Adipocyte (in vitro differentiated cells): Measurements from ENCODE around the gene NCK1.
A peak's percentile ranks its signal among the peaks of the same experiment; 100 is the strongest.

Experiments used
- DNase-seq: peaks from one replicate; pipeline ENCODE4 v3.0.0-alpha.2; 2015; ENCODE audit warnings: low read depth
- H3K27me3 ChIP-seq: replicated peaks from 2 replicates; pipeline ENCODE4 v1.7.0; 2013; ENCODE audit warnings: mild to moderate bottlenecking, low read length, moderate library complexity; ENCODE audit not compliant: control insufficient read depth, insufficient read depth
- H3K36me3 ChIP-seq: 2 replicates; pipeline ENCODE4 v1.7.0; 2013; ENCODE audit warnings: low read length, mild to moderate bottlenecking, moderate library complexity; ENCODE audit not compliant: control insufficient read depth, insufficient read depth, severe bottlenecking
- H3K4me1 ChIP-seq: 2 replicates; pipeline ENCODE4 v1.7.0; 2013; ENCODE audit warnings: mild to moderate bottlenecking, low read length, moderate library complexity; ENCODE audit not compliant: control insufficient read depth, insufficient read depth
- H3K4me3 ChIP-seq: 2 replicates; pipeline ENCODE4 v1.7.0; 2013; ENCODE audit warnings: mild to moderate bottlenecking, low read length, moderate library complexity
- H3K9ac ChIP-seq: 2 replicates; pipeline ENCODE4 v1.7.0; 2013; ENCODE audit warnings: mild to moderate bottlenecking, low read length, moderate library complexity
- H3K9me3 ChIP-seq: 2 replicates; pipeline ENCODE4 v1.7.0; 2013; ENCODE audit warnings: mild to moderate bottlenecking, low read length, moderate library complexity; ENCODE audit not compliant: control insufficient read depth

The NCK1 gene

GRCh38 chr3:136910697-136911096 is 48.7 kb downstream of the NCK1 start:
- DNase-seq = no peak
- peaks cover 3% of the 10 kb centered on the region for H3K36me3 ChIP-seq
- no peaks in the 10 kb centered on the region for H3K27me3 ChIP-seq
- no peak overlapping the region for H3K9ac ChIP-seq
- peaks cover 9% of the 10 kb centered on the region for H3K9me3 ChIP-seq
- H3K4me1 ChIP-seq = no peaks in the 10 kb centered on the region
- no peak overlapping the region for H3K4me3 ChIP-seq

GRCh38 chr3:136913168-136913567 is 51.2 kb downstream of the NCK1 start:
- Histone ChIP-seq H3K9ac (no peak overlapping the region), H3K4me1 (no peaks in the 10 kb centered on the region), H3K4me3 (no peak overlapping the region), H3K9me3 (peaks cover 9% of the 10 kb centered on the region), H3K27me3 (no peaks in the 10 kb centered on the region), H3K36me3 (peaks cover 3% of the 10 kb centered on the region)
- no peak for DNase-seq

GRCh38 chr3:136914739-136915138 is 52.7 kb downstream of the NCK1 start:
- H3K4me3 ChIP-seq = no peak overlapping the region
- no peak overlapping the region for H3K9ac ChIP-seq
- H3K27me3 ChIP-seq = no peaks in the 10 kb centered on the region
- peaks cover 11% of the 10 kb centered on the region for H3K36me3 ChIP-seq
- no peak for DNase-seq
- peaks cover 9% of the 10 kb centered on the region for H3K9me3 ChIP-seq
- no peaks in the 10 kb centered on the region for H3K4me1 ChIP-seq

GRCh38 chr3:136916223-136916622 is 54.2 kb downstream of the NCK1 start:
- H3K9me3 ChIP-seq = peaks cover 9% of the 10 kb centered on the region
- DNase-seq = no peak

GRCh38 chr3:136919799-136920580 is 58.0 kb downstream of the NCK1 start:
- Histone ChIP-seq H3K4me3 (no peak overlapping the region), H3K36me3 (peaks cover 8% of the 10 kb centered on the region), H3K27me3 (no peaks in the 10 kb centered on the region), H3K9ac (no peak overlapping the region), H3K4me1 (peaks cover 7% of the 10 kb centered on the region), H3K9me3 (no peaks in the 10 kb centered on the region)
- DNase-seq = no peak

More at GRCh38 chr3:136916223-136916622, 54.2 kb downstream of the NCK1 start:
- no peak overlapping the region for H3K4me3 ChIP-seq
- no peak overlapping the region for H3K9ac ChIP-seq
- no peaks in the 10 kb centered on the region for H3K27me3 ChIP-seq
- no peaks in the 10 kb centered on the region for H3K4me1 ChIP-seq
- peaks cover 11% of the 10 kb centered on the region for H3K36me3 ChIP-seq

- H3K27me3 ChIP-seq = no peaks in the 10 kb centered on the region
- no peak overlapping the region for H3K4me3 ChIP-seq
- H3K36me3 ChIP-seq = peaks cover 8% of the 10 kb centered on the region
- peaks cover 17% of the 10 kb centered on the region for H3K4me1 ChIP-seq
- H3K9me3 ChIP-seq = no peaks in the 10 kb centered on the region
- no peak for DNase-seq
- no peak overlapping the region for H3K9ac ChIP-seq
Observed at GRCh38 chr3:136920904-136921611, 59.0 kb downstream of the NCK1 start.

- peak; percentile 40 for DNase-seq
- Histone ChIP-seq H3K36me3 (peaks cover 12% of the 10 kb centered on the region), H3K9ac (peak overlapping the region; percentile 68), H3K27me3 (no peaks in the 10 kb centered on the region), H3K9me3 (no peaks in the 10 kb centered on the region), H3K4me1 (peaks cover 28% of the 10 kb centered on the region), H3K4me3 (peak overlapping the region; percentile 70)
Observed at GRCh38 chr3:136925425-136926190, 63.6 kb downstream of the NCK1 start.

- no peak overlapping the region for H3K4me3 ChIP-seq
- H3K9ac ChIP-seq = no peak overlapping the region
- H3K4me1 ChIP-seq = peaks cover 52% of the 10 kb centered on the region
- no peaks in the 10 kb centered on the region for H3K27me3 ChIP-seq
- peaks cover 12% of the 10 kb centered on the region for H3K36me3 ChIP-seq
- DNase-seq = no peak
- H3K9me3 ChIP-seq = no peaks in the 10 kb centered on the region
Observed at GRCh38 chr3:136928240-136928639, 66.2 kb downstream of the NCK1 start.

- Histone ChIP-seq H3K9ac (peak overlapping the region; percentile 87), H3K36me3 (peaks cover 20% of the 10 kb centered on the region), H3K9me3 (no peaks in the 10 kb centered on the region), H3K4me3 (peak overlapping the region; percentile 82), H3K4me1 (peaks cover 46% of the 10 kb centered on the region), H3K27me3 (no peaks in the 10 kb centered on the region)
- DNase-seq = peak; percentile 78
Observed at GRCh38 chr3:136929977-136930670, 68.1 kb downstream of the NCK1 start.

- no peaks in the 10 kb centered on the region for H3K27me3 ChIP-seq
- peaks cover 25% of the 10 kb centered on the region for H3K36me3 ChIP-seq
- H3K4me1 ChIP-seq = peaks cover 38% of the 10 kb centered on the region
- peaks cover under 1% of the 10 kb centered on the region for H3K9me3 ChIP-seq
- H3K9ac ChIP-seq = peak overlapping the region; percentile 87
- peak overlapping the region; percentile 82 for H3K4me3 ChIP-seq
- no peak for DNase-seq
Observed at GRCh38 chr3:136931606-136932005, 69.6 kb downstream of the NCK1 start.
